Activated effector memory CD4-positive, alpha-beta T cell treated with Interleukin-2 at 50 U/mL for 16 hours (primary cell): ENCODE data around the gene CORO6.
A peak's percentile ranks its signal among the peaks of the same experiment; 100 is the strongest.

Experiments used
- DNase-seq: peaks from one replicate; pipeline ENCODE4 v3.0.0-alpha.2; 2020

CORO6 gene

DNA sequence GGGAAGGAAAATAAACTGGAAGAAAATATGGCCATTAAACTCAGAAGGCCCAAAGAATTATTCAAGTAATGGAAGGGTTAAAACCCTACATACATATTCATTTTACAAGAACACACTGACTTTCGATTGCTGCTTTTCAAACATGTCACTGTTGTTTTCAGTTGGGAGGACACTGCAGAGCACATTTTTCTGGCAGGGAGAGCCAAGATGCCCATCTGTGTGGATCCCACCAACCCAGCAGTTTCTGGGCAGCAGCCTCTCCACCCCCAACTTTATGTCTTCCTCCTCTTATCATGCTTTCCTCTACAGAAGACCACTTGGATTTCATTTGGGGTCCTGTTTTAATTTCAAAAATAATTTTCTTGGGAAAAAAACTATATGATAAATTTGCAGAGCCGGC is 7.1 kb upstream of the CORO6 start:
- no peak for DNase-seq

DNA sequence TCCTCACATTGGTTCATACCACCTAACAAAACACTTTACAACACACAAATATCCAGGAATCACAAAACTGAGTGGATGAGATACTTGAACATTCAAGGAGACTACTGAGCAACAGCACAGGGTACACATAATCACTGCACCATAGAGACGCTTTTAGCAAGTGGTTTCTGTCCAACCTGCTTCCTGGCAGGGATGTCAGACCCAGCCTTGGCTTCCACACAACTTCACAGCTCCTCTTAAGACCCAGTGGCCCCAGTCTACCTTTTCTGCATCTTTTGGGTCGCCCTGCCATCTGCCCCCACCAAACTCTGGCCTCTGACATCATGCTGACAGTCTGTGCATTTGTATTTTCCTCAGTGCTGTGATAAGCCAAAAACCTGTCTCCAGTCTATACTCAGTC is 5.9 kb upstream of the CORO6 start:
- DNase-seq: no peak

DNA sequence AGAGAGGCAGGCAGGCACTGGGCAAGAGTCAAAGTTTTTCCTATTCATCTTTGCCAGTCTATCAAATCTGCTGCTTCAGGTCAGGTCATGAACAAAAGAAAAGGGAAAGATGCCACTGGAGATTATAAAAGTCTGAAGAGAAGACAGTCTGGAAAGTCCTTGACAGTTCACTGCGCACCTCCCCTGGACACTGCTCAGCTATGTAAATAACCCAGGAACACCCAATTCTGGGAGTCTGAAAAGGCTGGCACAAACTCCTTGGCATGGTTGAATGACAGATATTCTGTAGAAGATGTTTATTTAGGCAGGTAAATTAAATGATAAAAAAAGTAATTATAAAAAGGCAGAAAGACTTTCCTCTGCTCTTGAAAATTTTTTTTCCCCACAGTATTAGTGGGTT is 5.2 kb upstream of the CORO6 start:
- DNase-seq: no peak

DNA sequence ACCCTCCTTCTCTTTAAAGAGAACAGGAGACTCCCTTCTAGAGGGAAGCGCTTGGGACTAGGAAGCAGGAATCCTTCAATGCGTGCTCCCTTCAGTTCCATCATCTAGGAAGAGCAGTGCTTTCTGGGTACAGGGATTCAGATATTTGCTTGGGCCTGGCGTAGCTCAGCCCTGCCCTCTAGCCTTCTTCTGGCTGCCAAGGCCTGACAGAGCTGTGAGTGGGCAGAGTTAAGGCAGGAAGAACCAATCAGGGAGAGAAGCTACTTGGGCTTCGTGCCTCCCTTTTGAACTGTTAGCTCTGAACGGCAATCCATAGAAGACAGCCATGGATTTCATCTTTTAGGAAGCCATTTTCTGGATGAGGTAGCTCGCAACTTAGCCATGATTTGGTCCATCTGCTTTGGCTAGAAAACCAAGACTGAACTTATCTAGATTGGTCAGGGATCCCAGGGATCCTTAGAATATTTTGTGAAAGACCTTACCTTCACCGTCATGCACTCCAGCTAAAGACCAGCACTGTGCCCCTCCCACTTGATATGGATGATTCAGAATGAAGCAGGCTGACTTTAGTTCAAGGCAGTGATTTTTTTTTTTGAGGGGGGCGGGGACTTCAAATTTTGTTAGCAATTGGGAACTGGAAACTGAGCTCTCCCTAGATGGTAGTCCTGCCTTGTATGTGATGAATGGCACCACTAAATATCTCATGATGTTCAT is 2.5 kb upstream of the CORO6 start:
- DNase-seq: no peak

DNA sequence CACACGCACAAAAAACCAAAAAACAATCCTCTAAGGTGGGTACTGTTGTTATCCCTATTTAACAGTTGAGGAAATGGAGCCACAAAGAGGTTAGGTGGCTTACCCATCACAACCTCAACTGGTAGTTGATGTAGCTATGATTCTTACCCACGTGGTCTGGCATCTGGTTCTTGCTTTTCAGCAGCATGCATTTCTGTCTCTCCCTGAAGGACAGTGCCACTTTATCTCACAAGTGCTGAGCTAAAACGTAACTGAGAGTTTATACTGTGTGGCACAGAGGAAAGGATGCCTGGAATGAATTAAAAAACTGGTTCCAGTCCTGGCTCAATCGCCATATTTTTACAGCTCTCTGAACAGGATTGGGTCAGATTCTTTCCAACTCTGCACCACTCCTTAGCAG is 1.9 kb upstream of the CORO6 start:
- no peak for DNase-seq

DNA sequence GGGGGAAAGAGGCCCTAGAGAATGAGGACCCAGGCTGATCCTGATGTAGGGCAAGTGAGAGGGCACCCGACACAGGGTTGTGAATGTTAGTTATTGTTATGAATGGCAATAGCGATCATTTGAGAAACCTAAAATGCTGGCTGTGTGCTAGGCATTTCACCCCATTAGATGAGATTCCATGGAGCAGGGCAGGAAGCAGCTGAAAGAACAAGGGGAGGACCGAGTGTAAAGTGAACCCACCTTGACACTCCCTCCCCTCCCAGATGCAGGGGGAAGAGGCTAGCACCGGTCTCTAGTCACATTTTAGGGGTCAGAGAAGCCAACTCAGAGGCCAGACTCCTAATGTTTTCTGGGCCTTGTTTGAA is 553 bp upstream of the CORO6 start:
- no peak for DNase-seq

DNA sequence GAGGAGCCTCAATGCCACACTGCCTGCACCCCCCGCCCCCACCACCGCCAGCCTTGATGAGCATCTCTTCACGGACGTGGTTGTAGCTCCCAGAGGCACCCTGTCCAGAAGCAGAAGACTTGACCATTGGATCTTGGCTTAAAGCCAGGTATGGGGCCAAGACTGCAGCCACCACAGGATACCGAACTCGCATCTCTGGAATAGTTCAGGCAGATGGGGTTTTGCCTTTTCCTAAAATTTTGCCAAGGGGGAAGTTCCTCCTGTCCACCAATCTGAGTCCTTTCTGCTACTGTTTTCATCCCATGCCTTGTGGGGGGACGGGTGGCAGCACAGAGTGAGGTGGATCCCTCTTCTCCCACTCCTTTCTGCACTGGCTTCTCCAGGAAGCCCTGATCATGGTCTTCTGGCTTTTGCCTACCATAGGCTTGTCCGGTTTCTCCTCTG is 939 bp downstream of the CORO6 start:
- no peak for DNase-seq

DNA sequence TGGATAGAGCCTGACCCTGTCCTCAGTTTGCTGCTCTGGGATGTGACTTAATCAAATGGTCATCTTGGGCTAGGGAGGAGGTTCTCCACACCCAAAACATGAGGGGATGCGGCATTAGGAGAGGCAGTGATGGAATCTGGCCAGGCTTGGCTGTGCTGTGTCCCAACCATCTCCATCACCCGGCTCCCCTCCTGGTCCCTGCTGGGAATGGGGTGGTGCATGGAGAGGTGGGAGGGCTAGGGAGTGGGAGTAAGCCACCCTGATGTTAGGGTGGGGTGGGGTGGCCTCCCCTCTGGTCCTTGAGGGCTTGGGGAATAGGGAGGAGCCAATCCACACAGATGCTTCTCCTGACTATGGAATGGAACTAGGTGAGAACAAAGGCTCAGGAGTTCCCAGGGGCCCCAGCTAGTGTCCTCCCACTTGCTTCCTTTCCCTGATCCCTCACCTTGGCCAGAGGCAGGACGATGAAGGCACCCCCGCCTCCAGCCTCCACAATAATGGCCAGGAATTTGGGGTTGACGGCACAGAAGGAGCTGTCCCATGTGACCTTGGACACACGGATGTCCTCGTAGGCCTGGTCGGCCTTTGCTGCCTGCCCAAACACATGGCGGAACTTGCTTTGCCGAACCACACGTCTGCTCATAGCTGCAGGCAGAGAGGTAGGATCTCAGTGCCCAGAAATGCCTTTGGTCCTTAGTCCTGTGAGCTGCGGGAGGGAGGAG is 1.8 kb downstream of the CORO6 start:
- DNase-seq: no peak

DNA sequence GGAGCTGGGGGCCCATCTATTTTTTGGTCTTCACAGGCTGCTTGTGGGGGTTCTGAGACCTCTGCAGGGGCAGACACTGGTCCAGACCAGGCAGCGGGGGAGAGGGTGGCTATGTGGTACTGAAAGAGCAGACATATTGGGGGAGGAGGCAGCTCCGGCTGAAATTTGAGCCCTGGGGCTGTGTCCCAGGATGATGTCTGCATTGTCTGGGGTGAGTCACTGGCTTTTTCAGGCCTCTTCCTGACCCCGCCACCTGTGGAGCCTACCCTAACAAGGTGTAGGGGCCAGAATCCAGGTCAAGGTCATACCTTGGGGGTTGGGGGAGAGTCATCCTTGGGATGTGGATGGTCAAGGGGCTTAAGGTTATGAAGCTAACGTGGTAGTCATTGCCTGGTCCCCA is 2.4 kb downstream of the CORO6 start:
- DNase-seq: no peak

DNA sequence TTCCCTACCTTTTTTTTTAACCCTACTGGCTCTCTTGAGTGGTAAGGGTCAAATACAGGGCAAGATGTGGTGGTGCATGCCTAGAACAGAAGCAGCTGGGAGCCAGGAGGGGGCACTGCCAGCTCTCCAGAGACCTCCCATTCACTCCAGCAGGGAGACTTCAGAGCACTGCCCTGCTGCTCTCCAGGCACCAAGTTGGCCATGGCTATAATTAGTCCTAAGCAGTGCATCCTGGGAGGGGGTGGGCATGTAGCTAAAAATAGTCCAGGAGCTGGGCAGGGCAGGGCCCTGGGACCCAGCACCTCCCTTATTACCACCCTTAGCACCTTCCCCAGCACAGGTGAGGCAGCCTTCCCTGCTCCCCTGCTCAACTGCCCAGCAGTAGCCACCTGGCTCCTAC is 3.5 kb downstream of the CORO6 start:
- DNase-seq: no peak

DNA sequence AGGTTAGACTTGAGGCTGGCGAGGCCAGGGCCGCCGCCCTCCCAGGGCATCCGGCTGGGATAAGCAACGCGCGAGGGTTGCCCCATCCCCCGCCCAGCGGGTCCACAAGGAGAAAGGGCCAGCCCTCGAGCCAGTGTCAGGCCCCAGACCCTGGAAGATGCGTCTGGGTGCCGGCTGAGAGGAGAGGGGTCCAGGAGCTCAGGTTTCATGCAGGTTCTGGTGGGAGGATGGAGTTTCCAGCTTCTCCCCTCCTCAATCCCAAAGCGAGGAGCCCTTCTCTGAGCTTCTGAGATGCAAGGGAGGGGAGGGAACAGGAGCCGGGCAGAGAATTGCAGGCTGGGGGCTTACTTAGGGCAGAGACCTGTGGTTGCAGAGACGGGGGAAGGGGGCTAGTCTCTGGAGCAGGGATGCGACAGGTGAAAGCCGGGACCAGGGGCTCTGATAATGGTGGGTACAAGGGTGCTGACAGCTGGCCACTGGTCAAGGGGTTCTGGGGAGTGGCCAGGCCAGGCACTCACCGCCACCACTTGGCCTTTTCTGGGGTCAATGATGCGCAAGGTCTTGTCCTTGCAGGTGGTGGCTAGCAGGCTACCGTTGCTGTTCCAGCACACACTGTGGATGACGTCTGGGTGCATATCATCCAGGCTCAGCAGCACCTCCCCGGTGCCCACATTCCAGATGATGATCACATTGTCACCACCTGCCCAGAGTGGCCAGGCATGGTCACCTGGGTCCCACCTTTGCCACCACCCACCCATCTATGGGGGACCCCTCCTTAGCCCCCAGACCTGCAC is 4.2 kb downstream of the CORO6 start:
- no peak for DNase-seq

DNA sequence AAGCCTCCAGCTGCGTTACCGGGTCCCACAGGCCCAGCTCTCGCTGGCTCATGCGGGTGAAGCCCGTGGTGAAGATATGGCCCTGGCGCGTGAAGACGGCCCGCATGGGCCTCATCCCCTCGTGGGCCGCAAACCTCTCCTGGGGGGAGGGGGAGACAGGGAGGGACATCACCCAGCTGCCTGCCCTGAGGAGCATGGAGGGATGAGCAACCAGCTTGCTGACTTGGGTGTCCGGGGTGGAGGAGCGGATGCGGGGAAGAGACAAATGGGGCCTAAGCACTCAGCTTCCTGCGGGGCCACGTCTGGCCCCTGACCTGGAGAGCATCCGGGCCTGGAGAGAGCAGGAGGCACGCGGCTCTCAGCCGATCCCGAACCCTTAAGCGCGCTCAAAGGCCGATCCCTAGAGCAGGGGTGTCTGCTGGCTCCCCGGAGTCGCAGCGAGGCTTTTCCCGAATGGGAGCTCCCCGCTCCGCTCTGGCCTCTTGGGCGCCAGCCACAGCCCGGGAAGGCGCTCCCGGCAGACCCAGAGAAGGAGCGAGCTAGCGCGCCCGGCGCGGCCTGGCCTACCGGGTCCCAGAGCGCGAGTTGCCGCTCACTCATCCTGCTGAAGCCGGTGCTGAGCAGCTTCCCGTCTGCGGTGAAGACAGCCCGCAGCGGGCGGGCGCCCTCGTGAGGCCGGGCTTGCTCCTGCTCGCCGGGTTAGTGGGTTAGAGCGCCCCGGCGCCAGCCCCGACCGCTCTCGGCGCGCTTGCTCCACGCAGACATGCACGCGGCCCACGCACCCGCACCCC is 5.0 kb downstream of the CORO6 start:
- DNase-seq: peak; percentile 81

DNA sequence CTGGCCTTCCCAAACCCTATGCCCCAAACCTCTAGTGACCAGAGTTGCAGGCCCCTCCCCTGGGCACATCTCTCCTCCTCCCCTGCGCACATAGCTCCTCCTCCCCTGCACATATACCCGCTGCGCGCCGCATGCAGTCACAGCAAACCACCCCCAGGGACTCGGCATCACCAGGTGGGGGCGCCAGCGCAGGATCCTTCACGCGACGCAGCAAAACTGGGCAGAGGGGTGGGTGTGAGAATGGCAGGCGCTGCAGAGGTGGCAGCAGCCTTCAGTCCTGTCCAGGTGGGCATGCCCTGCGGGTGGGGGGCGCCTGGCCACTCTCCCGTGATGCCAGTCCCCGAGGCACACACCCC is 5.6 kb downstream of the CORO6 start:
- DNase-seq: peak; percentile 87

DNA sequence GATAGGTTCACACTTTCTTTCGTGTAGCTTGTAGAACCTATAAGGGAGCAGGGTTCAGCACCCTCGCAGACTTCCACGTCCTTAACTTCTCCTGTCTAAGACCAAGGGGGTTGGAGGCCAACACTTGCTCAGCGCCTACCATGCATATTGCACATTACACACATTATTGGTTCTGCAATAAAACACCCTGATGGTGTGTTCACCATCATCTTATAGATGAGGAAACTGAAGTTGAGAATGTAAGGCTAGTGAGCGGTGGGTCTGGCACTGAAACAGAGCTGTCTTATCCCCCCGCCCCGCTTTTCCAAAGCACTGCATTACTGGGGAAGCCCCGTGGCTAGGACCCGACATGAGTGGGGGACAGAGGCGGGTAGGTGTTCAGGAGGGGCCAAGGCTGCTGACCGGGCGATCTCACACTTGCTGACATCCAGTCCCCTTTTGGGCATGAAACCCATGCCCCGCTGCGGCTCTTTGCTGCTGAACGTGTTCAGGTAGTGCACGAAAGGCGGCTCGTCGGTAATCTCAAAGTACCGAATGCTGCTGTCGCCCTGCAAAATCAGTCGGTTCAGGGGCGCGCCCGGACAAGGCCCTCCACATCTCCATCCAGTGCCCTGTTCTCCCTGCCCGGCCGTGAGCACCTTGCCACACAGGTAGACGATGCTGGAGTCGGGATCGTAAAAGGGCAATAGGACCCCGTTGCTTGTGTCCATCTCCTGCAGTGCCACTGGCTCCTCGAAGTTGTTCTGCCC is 6.2 kb downstream of the CORO6 start:
- DNase-seq: no peak

DNA sequence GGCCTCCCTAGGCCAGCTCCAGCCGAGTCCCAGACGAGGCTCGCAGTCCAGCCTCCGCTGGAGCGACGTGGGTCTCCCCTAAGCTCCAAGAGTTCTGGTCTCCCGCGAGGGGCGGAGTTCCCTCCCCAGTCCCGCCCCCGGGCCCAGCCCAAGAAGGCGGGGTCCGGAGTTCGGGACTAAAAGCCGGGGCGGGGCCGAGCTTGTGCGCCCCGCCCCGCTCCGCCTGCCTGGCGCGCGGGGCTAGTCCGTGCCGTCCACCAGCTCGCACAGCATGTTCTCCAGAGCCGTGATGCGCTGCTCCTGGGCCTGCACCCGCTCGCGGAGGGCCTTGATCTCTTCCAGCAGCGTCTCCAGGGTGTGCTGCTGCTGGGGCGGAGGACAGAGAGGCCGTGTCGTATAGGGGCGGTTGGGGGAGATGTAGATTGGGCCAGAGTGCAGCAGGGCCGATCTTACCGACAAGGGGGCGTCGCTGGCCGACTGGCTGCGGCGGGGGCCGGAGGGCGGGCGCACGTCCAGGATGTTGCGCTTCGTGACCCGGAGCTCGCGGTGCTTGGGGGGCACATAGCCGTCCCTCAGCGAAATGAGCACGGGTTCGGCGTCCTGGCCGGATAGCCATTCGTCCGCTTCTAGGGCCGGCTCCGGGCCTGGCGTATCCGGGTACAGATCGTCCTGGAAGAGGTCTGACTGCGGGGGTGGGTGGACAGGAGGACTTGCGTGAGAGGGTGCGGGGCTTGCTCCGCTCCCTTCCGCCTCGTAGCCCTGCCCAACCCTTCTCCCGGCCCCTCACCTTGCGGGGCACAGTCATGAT is 7.0 kb downstream of the CORO6 start:
- DNase-seq: peak; percentile 85

DNA sequence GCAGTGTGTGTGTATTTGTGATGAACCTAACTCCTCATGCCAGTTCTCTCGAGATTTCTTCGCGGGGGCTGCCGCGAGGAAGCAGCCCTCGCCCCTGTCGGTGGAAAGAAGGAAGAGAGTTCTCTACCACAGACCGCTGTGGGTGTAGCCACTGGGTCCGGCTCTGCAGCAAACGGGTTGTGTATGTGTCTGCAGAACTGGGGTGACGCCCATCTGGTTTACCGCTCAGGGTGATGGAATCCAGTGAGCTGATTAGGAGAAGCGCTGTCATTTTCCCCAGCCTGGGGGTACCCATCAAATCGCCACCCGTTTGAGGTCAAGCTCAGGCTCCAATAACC is 7.7 kb downstream of the CORO6 start:
- DNase-seq: peak; percentile 75

DNA sequence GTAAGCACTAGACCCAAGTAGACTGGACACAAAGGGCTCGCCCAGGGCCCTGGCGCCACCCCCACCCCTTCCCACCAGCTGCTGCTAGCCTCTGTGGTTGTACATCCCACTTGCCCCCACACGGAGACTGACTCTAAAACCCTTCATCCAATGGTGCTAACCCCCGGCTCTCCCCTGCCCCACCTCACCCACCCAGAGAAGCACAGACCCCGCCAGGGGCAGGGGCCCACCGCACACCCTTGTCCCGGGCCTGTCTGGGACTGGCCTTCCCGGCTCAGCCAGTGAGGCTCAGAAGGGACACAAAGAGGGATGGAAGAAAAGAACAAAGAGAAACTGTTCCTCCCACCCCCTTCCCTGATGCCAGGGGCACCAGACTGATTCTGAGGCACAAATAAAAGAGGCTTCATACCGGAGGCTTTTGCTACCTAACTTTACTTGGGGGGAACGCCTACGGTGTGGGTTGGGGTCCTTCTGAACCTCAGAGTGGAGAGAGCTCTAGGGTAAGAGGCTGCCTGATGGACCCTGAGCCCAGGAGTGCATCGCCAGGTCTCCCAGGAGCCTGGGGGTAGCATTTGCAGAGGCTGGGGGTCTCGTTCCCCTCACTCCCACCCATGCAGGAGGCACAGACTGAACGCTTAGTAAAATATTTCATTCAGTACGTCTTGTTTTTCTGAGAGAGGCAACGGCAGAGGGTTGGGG is 8.2 kb downstream of the CORO6 start:
- DNase-seq: no peak

DNA sequence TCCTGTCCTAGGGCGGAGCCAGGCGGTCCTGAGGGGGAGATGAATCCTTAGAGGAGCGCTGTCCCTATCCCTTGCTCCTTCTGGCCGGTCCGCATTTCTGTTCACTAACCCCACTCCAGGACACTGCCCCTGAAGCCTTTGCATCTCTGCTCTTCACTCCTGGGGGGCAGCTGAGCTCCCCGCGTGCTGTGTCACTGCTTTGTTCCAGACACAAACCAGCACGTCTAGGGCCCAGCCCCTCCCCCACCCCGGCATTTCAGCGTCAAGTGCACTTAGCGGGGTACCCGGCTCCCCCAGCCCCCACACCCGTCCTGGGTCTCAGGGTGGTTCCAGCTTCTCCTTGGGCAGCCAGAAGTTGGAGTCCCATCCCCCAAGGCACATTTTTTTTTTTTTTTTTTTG is 8.9 kb downstream of the CORO6 start:
- no peak for DNase-seq

DNA sequence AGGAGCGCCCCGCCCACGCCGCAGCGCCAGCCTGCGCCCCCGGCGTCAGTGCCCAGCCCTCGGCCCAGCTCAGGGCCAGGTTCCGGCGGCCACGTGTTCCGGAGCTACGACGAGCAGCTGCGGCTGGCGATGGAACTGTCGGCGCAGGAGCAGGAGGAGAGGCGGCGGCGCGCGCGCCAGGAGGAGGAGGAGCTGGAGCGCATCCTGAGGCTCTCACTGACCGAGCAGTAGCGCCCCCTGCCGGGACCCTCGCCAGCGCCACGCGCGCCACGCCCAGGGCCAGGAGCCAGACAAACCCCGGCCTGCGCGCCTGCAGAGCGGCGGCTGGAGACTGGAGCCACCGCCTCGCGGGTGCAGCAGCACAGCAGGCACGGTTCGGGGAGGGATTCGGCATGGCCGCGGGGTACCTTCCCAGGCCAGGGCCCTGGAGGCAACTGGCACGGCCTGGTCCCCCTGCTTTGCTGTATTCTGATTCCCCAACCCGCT is 9.3 kb downstream of the CORO6 start:
- DNase-seq: peak; percentile 90

DNA sequence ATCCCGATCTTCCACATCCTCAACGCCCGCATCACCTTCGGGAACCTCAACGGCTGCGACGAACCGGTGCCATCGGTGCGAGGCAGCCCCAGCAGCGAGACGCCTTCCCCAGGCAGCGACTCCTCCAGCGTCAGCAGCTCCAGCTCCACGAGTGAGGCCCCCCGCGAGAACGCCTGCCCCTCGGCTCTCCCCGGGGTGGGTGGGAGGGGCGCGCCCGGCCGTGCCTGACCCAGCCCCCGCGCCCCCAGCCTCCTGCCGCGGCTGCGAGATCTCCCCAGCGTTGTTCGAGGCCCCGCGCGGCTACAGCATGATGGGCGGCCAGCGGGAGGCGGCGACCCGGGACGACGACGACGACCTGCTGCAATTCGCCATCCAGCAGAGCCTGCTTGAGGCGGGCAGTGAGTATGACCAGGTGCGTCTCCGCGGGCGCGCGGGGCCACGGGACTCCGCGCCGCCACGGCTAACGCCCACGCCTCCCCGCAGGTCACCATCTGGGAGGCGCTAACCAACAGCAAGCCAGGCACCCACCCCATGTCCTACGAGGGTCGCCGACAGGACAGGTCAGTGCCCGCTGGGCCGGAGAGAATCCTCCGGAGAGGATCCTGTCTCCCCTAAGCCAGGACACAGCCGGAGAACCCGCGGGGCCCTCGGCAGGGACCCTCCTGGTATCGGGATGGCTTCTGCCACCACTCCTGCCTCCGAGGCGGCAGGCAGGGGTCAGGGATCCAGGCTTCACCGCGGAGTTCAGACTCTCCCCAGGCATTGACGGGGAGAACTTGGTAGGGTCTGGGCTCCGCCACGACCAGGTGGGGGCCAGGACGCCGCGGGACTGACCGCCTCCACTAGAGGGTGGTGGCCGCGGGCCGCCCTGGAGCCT is 10.1 kb downstream of the CORO6 start:
- DNase-seq: no peak
